GM18502 (cell line): Measurements from ENCODE around the gene CA10.
A peak's percentile ranks its signal among the peaks of the same experiment; 100 is the strongest.

Source experiments
- ATAC-seq: cut with Tn5 transposase; IDR thresholded peaks from one replicate; pipeline ENCODE4 v1.9.1; 2021; ENCODE audit warnings: mild to moderate bottlenecking; ENCODE audit not compliant: unreplicated experiment, poor library complexity

CA10 gene

GRCh38 chr17:52147872-52148271 lies 10.6 kb downstream of the CA10 start:
- peak; percentile 84 for ATAC-seq

GRCh38 chr17:52147431-52147830 lies 11.1 kb downstream of the CA10 start:
- ATAC-seq, result peak; percentile 58

- no peak for ATAC-seq
Measured at GRCh38 chr17:52145476-52145875, 13.0 kb downstream of the CA10 start.

GRCh38 chr17:52143542-52143941 lies 15.0 kb downstream of the CA10 start:
- ATAC-seq, result no peak

GRCh38 chr17:52140601-52141000 lies 17.9 kb downstream of the CA10 start:
- no peak for ATAC-seq

GRCh38 chr17:52138752-52139151 lies 19.8 kb downstream of the CA10 start:
- no peak for ATAC-seq

- ATAC-seq, result no peak
Measured at GRCh38 chr17:52138350-52138749, 20.2 kb downstream of the CA10 start.

- no peak for ATAC-seq
Measured at GRCh38 chr17:52136166-52136565, 22.3 kb downstream of the CA10 start.

GRCh38 chr17:52134641-52135040 lies 23.9 kb downstream of the CA10 start:
- no peak for ATAC-seq

- ATAC-seq, result no peak
Measured at GRCh38 chr17:52128721-52129120, 29.8 kb downstream of the CA10 start.

- ATAC-seq, result no peak
Measured at GRCh38 chr17:52124993-52125392, 33.5 kb downstream of the CA10 start.

- ATAC-seq, result no peak
Measured at GRCh38 chr17:52124561-52124960, 34.0 kb downstream of the CA10 start.

GRCh38 chr17:52120465-52120864 lies 38.0 kb downstream of the CA10 start:
- no peak for ATAC-seq

- ATAC-seq, result no peak
Measured at GRCh38 chr17:52110923-52111581, 47.5 kb downstream of the CA10 start.

- ATAC-seq, result peak; percentile 58
Measured at GRCh38 chr17:52106638-52107261, 51.8 kb downstream of the CA10 start.

- no peak for ATAC-seq
Measured at GRCh38 chr17:52106072-52106471, 52.4 kb downstream of the CA10 start.

GRCh38 chr17:52105591-52105990 lies 52.9 kb downstream of the CA10 start:
- ATAC-seq, result no peak

- no peak for ATAC-seq
Measured at GRCh38 chr17:52096056-52096455, 62.5 kb downstream of the CA10 start.

- ATAC-seq, result no peak
Measured at GRCh38 chr17:52084176-52084575, 74.3 kb downstream of the CA10 start.

- ATAC-seq, result no peak
Measured at GRCh38 chr17:52079496-52079895, 79.0 kb downstream of the CA10 start.

GRCh38 chr17:52071712-52072111 lies 86.8 kb downstream of the CA10 start:
- no peak for ATAC-seq

GRCh38 chr17:52064791-52065211 lies 93.7 kb downstream of the CA10 start:
- ATAC-seq, result no peak
